GM21576 (cell line): ENCODE data around the gene SLC4A7.
A peak's percentile ranks its signal among the peaks of the same experiment; 100 is the strongest.
"Not testable (repeated sequence)": the region's sequence is repeated elsewhere in the genome, so short reads cannot be mapped to it uniquely, and the experiment has no call there.

Experiments used
- ATAC-seq: cut with Tn5 transposase; IDR thresholded peaks from one replicate; pipeline ENCODE4 v1.9.1; 2021; ENCODE audit warnings: mild to moderate bottlenecking, moderate library complexity; ENCODE audit not compliant: unreplicated experiment

SLC4A7 gene

GRCh38 chr3:27438352-27438751, 45.8 kb downstream of the SLC4A7 start:
- ATAC-seq = not testable (repeated sequence)

GRCh38 chr3:27431116-27431515, 53.1 kb downstream of the SLC4A7 start:
- ATAC-seq = no peak

DNA sequence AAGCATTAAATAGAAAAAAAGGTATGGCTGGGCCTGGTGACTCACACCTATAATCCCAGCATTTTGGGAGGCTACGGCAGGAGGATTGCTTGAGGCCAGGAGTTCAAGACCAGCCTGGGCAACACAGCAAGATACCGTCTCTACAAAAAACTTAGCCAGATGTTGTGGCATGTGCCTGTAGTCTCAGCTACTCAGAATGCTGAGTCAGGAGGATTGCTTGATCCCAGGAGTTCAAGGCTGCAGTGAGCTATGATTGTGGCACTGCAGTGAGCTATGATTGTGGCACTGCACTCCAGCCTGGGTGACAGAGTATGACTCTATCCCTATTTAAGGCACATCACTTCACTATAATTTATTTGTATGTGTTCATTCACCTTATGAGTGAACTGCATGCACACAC, 54.3 kb downstream of the SLC4A7 start:
- no peak for ATAC-seq

- ATAC-seq = no peak
Observed at GRCh38 chr3:27428446-27428845, 55.7 kb downstream of the SLC4A7 start.

- ATAC-seq = no peak
Observed at GRCh38 chr3:27426926-27427325, 57.3 kb downstream of the SLC4A7 start.

- ATAC-seq = no peak
Observed at GRCh38 chr3:27425896-27426565, 58.2 kb downstream of the SLC4A7 start.

DNA sequence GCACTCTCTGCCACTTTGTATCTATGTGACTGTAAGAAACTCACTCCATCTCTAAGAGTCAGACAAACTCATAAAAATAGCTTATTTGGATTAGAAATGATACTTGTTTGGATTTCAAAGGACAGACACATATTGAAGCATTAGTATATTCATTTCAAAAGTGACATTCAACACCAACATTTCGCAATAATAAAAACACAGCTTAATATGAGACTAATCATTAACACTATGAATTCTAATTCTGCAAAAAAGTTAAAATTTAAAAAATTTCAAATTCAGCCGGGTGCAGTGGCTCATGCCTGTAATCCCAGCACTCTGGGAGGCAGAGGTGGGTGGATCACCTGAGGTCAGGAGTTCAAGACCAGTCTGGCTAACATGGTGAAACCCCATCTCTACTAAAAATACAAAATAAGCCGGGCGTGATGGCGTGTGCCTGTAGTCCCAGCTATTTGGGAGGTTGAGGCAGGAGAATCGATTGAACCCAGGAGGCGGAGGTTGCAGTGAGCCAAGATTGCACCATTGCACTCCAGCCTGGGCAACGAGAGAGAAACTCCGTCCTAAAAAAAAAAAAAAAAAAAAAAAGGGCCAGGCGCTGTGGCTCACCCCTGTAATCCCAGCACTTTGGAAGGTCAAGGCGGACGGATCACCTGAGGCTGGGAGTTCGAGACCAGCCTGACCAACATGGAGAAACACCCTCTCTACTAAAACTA, 59.2 kb downstream of the SLC4A7 start:
- not testable (repeated sequence) for ATAC-seq

DNA sequence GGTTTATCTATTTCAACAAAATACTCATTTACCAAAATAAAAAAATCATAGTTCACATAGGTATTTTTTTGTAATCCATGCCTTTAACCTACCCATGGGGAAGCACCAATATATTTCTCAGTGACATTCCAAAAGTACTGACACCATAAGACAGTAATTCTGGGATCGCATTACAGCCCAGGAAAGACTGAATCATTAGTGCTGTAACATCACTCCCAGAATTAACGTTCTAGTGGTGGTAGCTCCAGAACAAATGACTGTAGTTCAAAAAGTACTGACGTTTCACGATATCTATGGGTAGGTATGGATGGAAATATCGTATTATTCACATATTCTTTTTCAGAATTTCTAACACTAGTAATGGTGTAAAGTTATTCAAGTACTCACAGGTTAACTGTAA, 60.7 kb downstream of the SLC4A7 start:
- ATAC-seq = no peak

- ATAC-seq = no peak
Observed at GRCh38 chr3:27422617-27423016, 61.6 kb downstream of the SLC4A7 start.

GRCh38 chr3:27415202-27415601, 69.0 kb downstream of the SLC4A7 start:
- no peak for ATAC-seq

DNA sequence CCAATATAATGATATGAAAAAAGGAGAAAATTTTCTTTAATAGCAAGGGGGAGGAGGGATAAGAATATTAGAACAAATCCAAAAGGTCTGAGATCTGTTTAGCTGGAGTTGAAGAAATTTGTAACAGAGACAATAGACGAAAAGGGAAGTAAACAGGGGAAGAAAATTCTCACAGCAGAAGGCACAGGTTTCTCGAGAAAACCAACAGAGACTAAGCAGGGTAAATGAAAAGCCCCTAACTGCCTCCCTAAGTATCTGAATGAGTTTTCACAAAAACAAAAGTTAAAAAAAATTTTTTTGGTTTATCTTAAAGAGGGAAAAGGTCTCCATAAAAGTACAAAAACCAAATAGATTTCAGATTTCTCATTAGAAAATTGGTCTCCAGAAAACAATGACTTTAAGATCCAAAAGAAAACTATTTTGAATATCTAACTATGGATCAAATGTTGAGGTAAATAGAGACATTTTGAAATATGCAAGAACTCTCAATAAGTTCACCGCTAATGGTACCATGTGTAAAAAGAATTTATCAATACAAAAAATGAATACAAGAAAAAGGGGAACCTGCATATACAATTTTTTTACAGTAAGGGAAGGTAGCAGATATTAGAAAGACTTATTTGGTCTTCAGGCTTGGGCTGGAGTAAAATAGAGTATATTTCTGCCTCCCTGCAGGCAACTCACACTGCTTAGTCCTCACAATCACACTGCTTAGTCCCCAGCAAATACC, 91.1 kb downstream of the SLC4A7 start:
- peak; percentile 76 for ATAC-seq

DNA sequence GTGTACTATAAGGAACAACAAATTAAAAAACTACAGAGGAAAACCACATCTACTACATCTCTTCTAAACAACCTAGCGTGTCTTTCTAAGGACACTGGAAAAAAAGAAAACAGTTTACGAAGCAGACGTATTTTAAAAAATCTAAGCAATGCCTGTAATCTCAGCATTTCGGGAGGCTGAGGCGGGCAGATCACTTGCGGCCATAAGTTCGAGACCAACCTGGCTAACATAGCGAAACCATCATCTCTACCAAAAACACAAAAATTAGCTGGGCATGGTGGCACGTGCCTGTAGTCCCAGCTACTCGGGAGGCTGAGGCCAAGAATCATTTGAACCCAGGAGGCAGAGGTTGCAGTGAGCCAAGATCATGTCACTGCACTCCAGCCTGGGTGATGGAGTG, 91.8 kb downstream of the SLC4A7 start:
- ATAC-seq = not testable (repeated sequence)

DNA sequence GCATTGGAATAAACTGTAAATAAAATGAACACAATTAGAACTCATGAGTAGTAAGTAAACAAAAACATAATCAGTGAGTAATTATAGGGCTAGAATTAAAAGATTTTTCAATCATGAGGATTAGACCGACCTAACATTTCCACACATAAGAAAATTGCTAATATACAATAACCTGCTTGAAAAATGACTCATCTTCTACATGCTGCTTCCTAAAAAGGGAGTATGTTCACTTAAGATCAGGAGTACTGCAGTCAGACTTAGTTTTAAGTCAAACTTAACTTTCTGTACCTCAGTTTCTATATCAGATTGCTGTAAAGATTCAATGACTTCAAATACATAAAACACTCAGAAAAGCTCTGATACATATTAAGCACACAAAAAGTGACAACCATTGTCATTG, 92.4 kb downstream of the SLC4A7 start:
- no peak for ATAC-seq

GRCh38 chr3:27387625-27388024, 96.6 kb downstream of the SLC4A7 start:
- ATAC-seq = no peak

- ATAC-seq = no peak
Observed at GRCh38 chr3:27385504-27385903, 98.7 kb downstream of the SLC4A7 start.

DNA sequence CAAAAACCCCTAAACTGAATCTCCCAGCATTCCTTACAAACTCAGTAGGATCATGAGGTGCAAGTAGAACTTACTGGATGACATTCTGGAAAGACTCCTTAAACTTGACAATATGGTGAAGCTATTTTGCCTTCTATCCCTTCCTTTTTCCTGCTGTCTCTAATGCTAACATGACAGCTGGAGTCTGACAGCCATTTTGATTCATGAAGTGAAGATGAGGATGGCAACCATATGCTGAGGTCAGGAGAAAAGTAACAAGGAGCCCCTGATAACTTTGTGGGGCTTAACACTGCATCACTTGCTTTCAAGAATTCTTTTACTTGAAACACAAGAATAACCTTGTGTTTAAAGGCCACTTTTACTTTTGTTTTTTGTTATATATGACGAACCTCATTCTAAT, 100.0 kb downstream of the SLC4A7 start:
- no peak for ATAC-seq

DNA sequence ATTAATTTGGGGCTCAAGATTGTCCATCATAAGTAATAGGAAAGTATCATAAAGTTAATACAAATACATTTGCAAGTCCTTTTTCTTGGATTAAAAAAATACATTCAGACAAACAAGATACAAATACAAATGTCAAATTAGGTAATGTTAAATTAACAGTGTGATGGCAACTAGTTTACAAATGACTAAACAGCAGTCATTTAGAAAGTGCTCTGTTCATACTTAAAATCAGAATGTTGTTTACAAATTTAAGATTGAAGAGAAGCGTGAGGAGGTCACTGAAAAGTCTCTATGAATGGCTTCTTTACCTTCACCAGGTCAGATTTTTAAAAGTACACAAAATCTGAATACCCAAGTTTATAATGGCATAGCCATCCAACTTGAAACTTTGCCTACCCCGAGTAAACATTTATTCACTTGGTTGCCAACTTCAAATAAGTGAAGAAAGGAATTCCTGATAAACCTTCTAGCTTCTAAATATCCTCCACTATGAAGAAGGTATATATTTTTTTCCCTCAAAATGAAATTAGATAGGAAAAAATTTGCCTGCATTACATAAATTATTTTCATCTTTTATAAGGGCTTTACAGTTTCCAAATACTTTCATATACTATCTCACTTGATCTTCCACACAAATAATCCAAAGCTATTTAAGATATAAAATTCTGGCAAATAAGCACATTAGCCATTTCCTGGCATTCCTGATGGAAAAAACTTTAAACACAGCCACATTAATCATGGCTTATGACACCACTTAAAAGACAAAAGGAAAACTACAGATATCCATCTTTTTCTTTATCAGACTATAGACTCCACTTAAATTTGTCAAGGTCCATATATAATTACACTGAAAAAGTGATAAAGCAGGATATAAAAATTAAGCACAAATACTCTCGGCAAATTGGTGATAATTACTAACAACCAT, 103.5 kb downstream of the SLC4A7 start:
- no peak for ATAC-seq

- no peak for ATAC-seq
Observed at GRCh38 chr3:27378331-27378730, 105.9 kb downstream of the SLC4A7 start.

DNA sequence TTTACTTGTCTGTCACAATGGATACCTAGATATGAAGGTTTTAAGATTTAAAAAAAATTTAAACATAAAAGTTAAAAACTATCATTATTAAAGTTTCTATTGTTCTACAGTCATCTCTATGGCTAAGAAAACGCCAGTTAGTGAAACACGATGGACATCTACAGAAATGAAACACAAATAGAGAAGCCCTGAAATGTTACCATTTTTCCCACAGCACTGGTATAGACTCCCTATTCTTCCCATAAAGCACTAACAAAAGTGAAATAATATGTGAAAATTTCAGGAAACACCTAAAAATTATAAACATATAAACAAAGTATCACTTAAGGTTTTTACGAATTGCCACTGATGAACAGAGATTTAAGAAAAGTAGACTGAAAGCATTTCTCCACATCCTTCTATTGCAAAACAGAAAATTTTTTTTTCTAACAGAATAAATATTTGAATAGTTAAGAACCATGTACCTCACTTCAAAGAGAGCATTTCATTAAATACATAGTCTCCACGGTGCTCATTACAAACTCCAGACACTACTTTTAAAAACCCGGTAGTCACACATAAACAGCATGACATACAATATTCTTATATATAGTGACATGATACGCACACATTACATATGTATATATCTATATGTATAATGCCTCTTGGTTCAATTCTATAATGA, 107.9 kb downstream of the SLC4A7 start:
- no peak for ATAC-seq

DNA sequence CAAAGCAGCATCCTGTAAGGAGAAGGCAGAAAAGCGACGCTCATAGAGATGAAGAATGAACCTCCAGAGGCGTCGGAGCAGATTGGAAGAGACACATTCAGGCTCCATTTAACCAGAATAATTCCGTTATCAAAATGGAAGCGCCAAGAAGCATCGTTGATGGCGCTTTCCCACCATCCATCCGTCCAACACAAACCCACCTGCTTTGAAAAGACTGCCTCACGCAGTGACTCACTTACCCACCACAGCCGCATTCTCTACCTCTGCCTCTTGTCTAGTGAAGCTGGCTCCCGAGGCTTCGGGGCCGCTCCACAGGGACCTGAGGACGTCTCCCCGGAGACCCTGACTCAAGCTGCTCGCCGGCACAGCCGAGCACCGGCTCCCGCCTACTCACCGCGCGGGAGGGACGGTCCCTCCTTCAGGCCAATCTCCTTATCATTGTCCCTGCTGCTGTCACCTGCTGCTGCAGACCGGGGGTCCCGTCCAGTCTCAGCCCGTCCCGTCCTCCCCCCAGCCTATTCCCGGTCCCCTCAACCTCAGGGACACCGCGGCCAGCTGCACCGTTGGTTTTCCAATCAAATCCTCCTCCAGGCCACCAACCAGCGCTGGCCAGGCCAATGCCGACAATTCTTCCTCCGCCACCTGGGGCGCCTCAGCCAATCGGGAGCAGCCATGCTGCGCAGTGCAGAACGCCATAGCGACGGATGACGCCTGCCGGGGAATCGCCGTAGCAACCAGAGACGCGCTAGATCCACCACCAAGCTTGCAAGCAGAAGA, 115.2 kb downstream of the SLC4A7 start, which contains the start of gene NEK10:
TSS of gene NEK10 (minus strand) at position 553 of the 777 bp plus-strand sequence. CDS start 16,501 bp downstream, outside the sequence.
- ATAC-seq = peak; percentile 100
